ENCODE data around the gene WDR54. TPM values are rescaled to one million over a fixed set of nuclear protein-coding genes. Genes with fewer than 3 reads are reported as not detected.

The WDR54 gene
- total and polyA plus RNA-seq, 10 of the 15 experiments (the other 5 are each of a cell fraction or from before 2014, with no cell fraction given), result 38.2 to 116 (median 89.1) TPM

- TF ChIP-seq PML (IDR thresholded peaks at IDR 0.05; ENCODE audit: low read length) (no peak), EGR1 (IDR thresholded peaks at IDR 0.05; ENCODE audit: borderline replicate concordance in 1 of 2, low read depth in 2 of 2, low read length in 2 of 2) (peak in 1 of 2 experiments; percentile 81; a peak in 2 of 3 replicates)
These were observed 19.0 kb downstream of the WDR54 start (continued) for GRCh38 chr2:74440378-74441169.

DNA sequence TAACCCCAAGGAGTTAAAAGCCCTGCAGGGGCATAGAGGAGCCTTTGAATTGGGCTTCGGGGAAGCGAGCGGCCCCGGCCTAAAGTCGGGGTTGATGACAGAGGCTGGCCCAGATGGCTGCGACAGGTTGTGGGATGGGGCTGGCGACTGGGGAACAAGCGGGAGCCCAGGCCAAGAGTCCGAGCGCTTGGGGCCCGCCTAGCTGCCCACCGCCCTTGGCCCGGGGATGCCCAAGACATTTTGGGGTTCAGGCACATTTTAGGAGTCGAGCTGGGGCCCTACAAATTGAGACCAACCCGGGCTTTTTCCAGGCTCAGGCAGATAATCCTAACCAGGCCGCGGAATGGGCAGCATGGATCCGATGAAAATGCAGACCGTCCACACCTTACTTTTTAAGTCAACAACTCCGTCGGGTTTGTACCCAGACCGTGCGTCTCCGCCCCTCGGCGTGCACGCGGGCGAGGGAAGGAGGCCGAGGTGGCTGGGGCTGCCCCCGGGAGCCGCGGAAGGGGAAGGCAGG, 19.7 kb downstream of the WDR54 start:
- Histone ChIP-seq H2AFZ (ENCODE audit: control insufficient read depth, low read depth, low read length) (peak overlapping the region; percentile 59), H4K20me1 (ENCODE audit: control insufficient read depth, insufficient read depth) (no peaks in the 10 kb centered on the region), H3K9me3 (replicated peaks; ENCODE audit: control insufficient read depth, insufficient read depth, low read length) (no peaks in the 10 kb centered on the region), H3K27me3 (replicated peaks in 1 of 2; ENCODE audit: control insufficient read depth in 2 of 2, insufficient read depth in 2 of 2, low read length in 1 of 2) (peaks cover 2 to 10% of the 10 kb centered on the region in 2 experiments; a peak in 3 of 4 replicates), H3K4me2 (ENCODE audit: control insufficient read depth, insufficient read depth) (peak overlapping the region; percentile 81), H3K27ac (ENCODE audit: control insufficient read depth, insufficient read depth) (no peak overlapping the region), H3K36me3 (ENCODE audit: control insufficient read depth in 2 of 2, insufficient read depth in 2 of 2, low read length in 1 of 2) (no peaks in the 10 kb centered on the region), H3K4me3 (no peak overlapping the region), H3K4me1 (ENCODE audit: control insufficient read depth, insufficient read depth, low read length) (peaks cover 23% of the 10 kb centered on the region), H3K9ac (ENCODE audit: control insufficient read depth, insufficient read depth, low read length) (no peak overlapping the region), H3K79me2 (ENCODE audit: control insufficient read depth, insufficient read depth, low read length) (no peaks in the 10 kb centered on the region; the same call in 1 of the 2 replicates)
- WGBS (ENCODE audit: insufficient coverage, insufficient replicate concordance, low lambda C conversion rate, missing lambda C conversion rate), result 80% methylated on average over 33 of the region's 33 CpGs
- intact Hi-C loops (cut with micrococcal nuclease; ENCODE audit: unreplicated experiment) (no loop called here), in situ Hi-C loops (cut with MboI) (no loop called here)
- TF ChIP-seq IKZF2 (IDR thresholded peaks at IDR 0.05) (no peak), PML (IDR thresholded peaks at IDR 0.05; ENCODE audit: low read length) (no peak), SPI1 (IDR thresholded peaks at IDR 0.05; ENCODE audit: borderline replicate concordance, insufficient read depth, low read depth, low read length) (0 out of 2 replicates have a peak, but pooled peaks have one; percentile 2), BHLHE40 (IDR thresholded peaks at IDR 0.05; ENCODE audit: borderline replicate concordance in 1 of 2, low read depth in 2 of 2, low read length in 1 of 2) (peak in 1 of 2 experiments; percentile 41; a peak in 1 of 4 replicates), CTCF (IDR thresholded peaks at IDR 0.05 in 2 of 3, conservative IDR thresholded peaks at IDR 0.05 in 1 of 3; ENCODE audit: control insufficient read depth in 2 of 3, extremely low read depth in 1 of 3, insufficient read depth in 1 of 3, low read depth in 3 of 3, low read length in 3 of 3) (no peak), BRCA1 (IDR thresholded peaks at IDR 0.05; ENCODE audit: low read depth, low read length) (no peak), MLLT1 (IDR thresholded peaks at IDR 0.05) (0 out of 2 replicates have a peak, but pooled peaks have one; percentile 36)
- FAIRE-seq (no peak), ATAC-seq (no peak), DNase-seq (ENCODE audit: low read depth, low spot score) (no peak)
- no TSS peak for BruUV-seq (replicated peaks)
- ChIA-PET RAD21 (ENCODE audit: unreplicated experiment) (interaction anchor here (1.1 to 1.7 kb wide), 3 partner anchors 36 to 50 kb away, joined by 3 to 6 read pairs (median 6); no protein-coding TSS in a partner anchor), POLR2A (interaction anchor here (1.1 to 3.4 kb wide), 6 partner anchors 13 to 32 kb away, joined by 3 to 29 read pairs (median 10); partner anchors contain the start of genes C2orf81, INO80B, MRPL53 and WBP1), CTCF (interaction anchor here (0.6 to 1.4 kb wide), 2 partner anchors 13 to 25 kb away, joined by 3 to 5 read pairs; partner anchors contain the start of gene INO80B), SMC1A (ENCODE audit: uncharacterized antibody, unreplicated experiment) (interaction anchor here (1.0 to 2.0 kb wide), 5 partner anchors 10 to 59 kb away, joined by 3 to 9 read pairs (median 6); partner anchors contain the start of genes INO80B and MRPL53)

All from GM12878 (cell line).